Eye (tissue), 1 donor: ENCODE results near the gene RNF214.
A peak's percentile ranks its signal among the peaks of the same experiment; 100 is the strongest.
"Not testable (repeated sequence)": the region's sequence is repeated elsewhere in the genome, so short reads cannot be mapped to it uniquely, and the experiment has no call there.

Source experiments
- DNase-seq: peaks from one replicate; pipeline ENCODE4 v3.0.0-alpha.2; 2015

RNF214 gene

GRCh38 chr11:117319214-117319840 lies 86.9 kb downstream of the RNF214 start:
- DNase-seq: no peak

DNA sequence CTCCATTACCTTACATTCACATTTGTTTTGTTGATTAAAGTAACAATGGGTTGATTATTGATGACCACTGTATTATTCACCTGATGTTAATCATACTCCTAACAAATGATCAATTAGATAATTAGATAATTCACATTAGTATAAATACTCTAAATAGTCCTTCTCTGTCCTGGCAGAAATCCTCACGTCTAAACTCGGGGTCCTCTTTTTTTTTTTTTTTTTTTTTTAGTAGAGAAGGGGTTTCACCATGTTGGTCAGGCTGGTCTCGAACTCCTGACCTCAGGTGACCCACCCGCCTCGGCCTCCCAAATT lies 94.7 kb downstream of the RNF214 start:
- not testable (repeated sequence) for DNase-seq

- DNase-seq: peak; percentile 97
These were observed 95.3 kb downstream of the RNF214 start, which contains the start of gene CEP164 for GRCh38 chr11:117327567-117328374. CEP164 (plus strand) TSS chr11:117327854; CDS start chr11:117338587, 10,733 bp downstream.

- no peak for DNase-seq
These were observed 96.0 kb downstream of the RNF214 start for GRCh38 chr11:117328375-117329010.

DNA sequence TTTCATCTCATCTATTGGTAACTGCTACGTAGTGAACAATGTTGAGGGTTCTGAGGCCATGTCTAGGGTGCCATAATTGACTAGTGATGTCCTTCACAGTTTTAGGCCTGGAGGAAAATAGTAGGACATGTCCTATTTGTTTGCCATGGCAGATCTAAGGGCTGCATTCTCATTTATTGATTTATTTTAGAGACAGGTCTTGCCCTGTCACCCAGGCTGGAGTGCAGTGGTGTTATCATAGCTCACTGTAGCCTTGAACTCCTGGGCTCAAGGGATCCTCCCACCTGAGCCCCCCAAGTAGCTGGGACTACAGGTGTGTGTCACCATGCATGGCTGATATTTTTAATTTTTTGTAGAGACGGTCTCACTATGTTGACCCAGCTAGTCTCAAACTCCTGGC lies 100.4 kb downstream of the RNF214 start:
- no peak for DNase-seq

GRCh38 chr11:117333917-117334316 lies 101.4 kb downstream of the RNF214 start:
- no peak for DNase-seq

DNA sequence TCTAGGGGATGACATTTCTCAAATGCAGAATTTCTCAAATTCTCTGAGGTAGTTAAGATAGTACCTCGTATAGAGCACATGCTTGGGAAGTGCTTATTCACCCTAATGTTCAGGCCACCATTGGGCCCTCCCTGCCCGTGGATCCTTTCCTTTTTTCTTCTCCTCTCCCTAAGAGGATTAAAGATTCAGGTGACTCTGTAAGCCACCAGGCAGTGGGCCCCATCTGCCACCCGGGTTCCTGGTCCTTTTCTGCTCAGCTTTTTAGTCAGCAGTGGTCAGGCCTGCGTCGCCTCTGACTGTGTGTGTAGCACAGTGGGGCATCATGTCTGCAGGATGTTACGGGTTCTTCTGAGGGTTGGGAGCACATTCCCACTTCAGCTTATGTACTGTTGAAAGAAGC lies 102.4 kb downstream of the RNF214 start:
- no peak for DNase-seq

- DNase-seq: no peak
These were observed 102.9 kb downstream of the RNF214 start for GRCh38 chr11:117335399-117335798.
